ENCODE data around the gene POU4F3. TPM values are rescaled to one million over a fixed set of nuclear protein-coding genes. Genes with fewer than 3 reads are reported as not detected.

POU4F3 gene
- total RNA-seq, 1 experiment from 2014 or later, result not detected

DNA sequence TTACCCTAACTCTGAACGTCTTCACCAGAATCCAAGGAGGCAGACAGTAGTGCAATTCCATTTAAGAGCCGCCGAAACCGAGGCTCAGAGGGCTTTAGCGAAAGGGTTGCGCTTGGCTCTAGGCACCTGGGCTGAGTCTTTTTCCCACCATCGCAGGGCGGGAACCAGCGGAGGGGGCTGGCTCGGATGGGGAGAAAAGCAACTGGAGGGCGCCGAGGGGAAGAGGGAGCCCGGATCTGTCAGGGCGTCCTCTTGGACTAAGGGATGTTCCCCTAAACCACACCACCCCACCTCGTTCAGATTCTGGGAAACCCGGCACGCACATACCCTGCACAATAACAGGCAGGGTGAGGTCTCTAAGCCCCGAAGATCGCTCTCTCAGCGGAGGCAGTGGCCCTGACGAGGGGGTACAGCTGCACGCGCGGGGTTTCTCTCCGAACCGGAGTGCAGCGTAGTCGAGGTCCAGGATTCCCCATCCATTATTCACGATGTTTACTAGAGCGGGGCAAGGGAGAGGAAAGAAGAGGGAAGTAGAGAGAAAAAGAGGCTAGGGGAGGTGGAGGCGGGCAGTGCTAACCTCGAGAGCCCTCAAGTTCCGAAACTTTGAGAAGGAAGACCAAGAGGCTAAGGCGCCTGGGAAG, 1.3 kb upstream of the POU4F3 start:
- in situ Hi-C loops (cut with HindIII; ENCODE audit: low sequenced_read_pairs), result no loop called here
- no peak for DNase-seq (ENCODE audit: low spot score)

DNA sequence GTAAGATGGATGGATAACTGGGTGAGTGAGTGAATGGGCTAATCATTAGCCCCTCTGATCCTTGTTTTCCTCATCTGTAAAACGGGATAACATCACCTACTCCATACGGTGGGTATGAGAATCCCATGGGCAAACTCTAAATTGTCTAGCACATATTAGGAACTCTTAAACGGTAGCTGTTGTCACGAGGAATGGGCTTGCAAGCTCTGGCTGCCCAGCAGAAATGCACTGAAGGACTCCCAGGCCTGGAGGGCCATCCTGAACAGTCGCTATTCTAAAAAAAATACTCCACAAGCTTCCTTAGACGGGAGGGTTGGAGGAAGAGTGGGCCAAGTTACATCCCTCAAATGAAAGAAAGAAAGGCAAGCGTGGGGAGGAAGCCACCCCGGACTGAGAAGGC, 711 bp upstream of the POU4F3 start:
- no peak for DNase-seq (ENCODE audit: low spot score)
- in situ Hi-C loops (cut with HindIII; ENCODE audit: low sequenced_read_pairs), result no loop called here

DNA sequence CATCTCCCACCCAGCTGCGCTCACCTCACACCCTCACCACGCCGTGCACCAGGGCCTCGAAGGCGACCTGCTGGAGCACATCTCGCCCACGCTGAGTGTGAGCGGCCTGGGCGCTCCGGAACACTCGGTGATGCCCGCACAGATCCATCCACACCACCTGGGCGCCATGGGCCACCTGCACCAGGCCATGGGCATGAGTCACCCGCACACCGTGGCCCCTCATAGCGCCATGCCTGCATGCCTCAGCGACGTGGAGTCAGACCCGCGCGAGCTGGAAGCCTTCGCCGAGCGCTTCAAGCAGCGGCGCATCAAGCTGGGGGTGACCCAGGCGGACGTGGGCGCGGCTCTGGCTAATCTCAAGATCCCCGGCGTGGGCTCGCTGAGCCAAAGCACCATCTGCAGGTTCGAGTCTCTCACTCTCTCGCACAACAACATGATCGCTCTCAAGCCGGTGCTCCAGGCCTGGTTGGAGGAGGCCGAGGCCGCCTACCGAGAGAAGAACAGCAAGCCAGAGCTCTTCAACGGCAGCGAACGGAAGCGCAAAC, 1.1 kb downstream of the POU4F3 start:
- in situ Hi-C loops (cut with HindIII; ENCODE audit: low sequenced_read_pairs), result no loop called here

DNA sequence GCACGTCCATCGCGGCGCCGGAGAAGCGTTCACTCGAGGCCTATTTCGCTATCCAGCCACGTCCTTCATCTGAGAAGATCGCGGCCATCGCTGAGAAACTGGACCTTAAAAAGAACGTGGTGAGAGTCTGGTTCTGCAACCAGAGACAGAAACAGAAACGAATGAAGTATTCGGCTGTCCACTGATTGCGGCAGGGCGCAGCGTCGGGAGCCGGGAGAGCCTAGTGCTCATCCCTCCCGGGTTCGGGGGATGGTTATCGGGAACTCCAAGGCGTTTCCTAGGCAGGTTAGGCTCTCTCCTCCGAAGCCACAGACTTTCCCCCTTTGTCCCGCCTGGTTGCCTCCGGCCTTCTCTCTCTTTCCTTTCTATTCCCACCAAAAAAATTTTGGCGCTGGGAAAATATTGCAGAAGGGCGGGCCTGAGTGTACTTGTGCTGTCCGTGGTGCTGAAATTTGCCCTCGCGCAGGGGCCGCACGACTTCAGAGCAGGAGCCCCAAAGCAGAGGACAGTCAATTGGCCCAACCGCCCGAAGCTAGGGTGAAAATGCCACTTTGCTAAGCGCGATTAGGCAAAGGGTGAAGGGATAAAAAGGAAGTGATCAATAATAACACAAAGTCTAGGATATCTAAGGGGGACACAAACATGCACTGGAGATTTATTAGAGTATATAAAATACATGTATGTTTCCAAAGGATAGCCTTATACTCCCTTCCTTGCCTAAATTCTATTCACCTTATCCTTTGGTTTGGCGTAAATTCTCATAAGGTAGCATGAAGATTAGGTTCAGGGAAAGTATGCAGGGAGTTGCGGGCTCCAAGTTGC, 1.8 kb downstream of the POU4F3 start:
- DNase-seq (ENCODE audit: low spot score), result no peak
- in situ Hi-C loops (cut with HindIII; ENCODE audit: low sequenced_read_pairs), result no loop called here

More for the DNA sequence above, 1.1 kb downstream of the POU4F3 start:
- no peak for DNase-seq (ENCODE audit: low spot score)

DNA sequence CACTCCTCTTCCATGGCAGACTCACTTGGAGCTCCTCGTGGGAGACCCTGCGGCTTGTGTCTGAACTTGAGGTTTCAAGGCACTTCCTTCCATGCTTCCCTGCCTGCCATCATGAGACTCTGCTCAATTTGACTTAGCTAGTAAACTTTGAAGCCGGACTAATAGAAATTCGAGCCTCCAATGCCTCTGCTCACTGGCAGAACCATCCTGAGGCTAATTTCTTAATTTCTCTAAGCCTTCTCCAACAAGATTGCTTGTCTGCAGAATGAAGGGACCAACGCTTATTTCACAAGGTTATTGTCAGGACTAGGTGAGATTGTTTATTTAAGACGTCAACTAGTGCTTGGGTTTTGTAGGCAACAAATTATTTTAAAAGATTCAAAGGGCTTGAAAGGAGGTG, 3.2 kb downstream of the POU4F3 start:
- in situ Hi-C loops (cut with HindIII; ENCODE audit: low sequenced_read_pairs), result no loop called here
- no peak for DNase-seq (ENCODE audit: low spot score)

DNA sequence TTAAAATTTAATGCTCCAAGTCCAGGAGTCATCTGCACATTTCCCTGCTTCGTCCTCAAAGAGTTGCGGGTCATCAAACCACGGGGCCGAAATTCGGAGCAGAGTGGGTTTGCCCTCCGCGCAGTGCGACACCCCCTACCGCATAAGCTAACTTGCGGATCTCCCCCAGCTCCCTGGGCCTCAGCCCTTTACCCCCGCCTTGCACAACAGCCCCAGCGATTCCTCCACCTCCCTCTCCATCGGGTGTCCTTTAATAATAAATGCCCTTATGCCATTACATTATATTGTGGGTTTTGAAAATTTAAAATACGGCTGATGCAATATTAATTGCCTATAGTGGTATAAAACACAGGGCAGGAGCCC, 3.9 kb downstream of the POU4F3 start:
- in situ Hi-C loops (cut with HindIII; ENCODE audit: low sequenced_read_pairs), result no loop called here
- DNase-seq (ENCODE audit: low spot score), result no peak

DNA sequence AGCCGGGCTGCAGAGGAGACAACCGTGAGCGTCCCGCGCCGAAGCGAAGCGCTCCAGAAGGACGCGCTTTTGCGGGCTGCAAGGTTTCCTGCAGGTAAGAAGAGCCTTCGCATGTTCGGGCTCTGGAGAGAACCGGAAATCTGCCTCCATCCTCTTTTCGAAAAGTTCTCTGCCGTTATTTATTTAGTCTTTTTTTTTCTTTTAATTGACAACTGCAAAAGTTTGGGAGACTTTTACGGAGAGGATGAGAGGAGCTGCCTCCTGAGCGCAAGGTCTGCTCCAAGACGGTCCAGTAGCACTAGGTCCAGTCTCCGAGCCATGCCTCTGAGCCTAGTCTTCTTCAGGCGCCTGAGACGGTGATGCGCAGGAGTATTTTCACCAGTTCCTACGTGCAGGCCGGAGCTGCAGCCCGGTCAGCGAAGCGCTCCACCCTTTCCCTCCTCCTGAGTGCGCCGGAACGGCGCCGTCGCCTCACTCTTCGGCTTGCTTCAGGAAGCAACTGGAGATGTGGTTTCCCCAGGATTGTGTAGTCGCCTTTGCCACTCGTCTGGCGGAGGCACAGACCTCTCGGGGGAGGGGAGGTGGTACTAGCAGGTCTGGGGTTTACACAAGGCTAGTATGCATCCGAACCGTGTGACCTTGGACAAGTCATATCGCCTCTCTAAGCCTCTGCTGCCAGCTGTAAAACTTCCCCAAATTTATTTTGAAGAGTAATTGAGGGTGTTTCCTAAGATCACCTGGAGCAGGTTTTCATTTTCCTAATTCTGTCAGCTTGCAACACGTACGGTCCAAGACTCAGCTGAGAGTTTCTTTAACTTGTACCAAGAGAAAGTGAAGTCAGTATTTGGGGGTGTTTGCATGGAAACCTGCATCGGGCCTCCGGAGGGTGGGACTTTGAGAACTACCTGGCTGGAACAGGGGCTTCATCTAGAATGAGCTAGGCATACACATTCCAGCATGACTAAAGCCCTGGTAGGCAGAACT, 4.5 kb downstream of the POU4F3 start:
- in situ Hi-C loops (cut with HindIII; ENCODE audit: low sequenced_read_pairs), result no loop called here

DNA sequence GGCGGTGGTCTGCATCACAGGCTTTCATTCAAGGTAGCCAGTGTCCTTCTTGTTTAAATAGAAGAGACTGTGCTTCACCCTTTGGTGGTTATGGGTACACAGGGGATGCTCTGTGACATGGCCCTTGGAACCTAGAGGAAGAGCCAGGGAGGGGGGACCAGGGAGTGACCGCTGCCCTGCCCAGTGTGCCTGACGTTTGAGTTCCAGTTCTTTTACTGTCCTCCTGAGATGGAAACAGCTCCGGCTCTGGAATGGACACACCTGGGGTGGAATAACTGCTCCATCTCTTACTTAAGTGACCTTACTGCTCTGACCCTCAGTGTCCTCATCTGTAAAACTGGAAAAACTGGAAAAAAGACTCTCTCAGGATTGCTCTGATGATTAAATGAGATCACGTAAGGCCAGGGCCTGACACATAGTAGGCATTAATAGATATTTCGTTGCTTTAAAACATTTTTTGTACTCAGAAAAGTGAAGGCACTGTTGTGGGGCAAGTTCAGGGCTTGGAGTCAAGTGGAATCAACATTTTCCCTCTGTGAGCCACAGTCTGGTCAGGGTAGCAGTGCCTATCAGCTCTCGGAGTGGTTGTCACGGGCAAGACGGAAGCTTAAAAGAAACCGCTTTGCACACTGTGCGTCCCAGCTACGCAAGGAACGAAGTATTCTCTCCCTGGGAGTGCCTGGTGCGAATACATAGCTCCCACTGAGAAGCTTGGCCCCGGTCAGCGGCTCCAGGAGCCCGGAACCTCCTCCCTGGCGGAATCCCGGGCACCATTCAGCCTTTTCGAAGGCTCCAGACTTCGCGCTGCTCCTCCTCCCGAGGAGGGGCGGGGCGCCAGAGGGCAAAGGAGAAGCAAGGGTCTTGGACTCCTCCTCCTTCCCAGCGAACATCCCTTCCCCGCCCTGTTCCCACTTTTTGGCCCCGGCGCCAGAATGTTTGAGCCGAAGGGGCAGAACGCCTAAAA, 5.8 kb downstream of the POU4F3 start:
- DNase-seq (ENCODE audit: low spot score), result no peak
- in situ Hi-C loops (cut with HindIII; ENCODE audit: low sequenced_read_pairs), result no loop called here

More for the DNA sequence above, 4.5 kb downstream of the POU4F3 start:
- no peak for DNase-seq (ENCODE audit: low spot score)

DNA sequence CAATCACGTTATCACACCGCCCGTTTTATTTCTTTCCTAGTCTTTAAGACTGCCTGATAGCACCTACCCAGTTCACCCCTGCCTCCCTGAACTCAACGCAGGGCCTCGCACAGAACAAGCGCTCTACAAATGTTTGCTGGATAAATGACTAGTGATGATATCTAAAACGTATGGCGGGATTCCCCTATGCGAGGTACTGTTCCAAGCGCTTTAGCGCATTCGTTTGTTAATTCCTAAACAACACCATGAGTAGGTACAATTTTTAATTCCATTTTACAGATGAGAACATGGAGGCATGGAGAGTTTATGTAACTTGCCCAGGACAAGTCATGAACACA, 6.6 kb downstream of the POU4F3 start:
- DNase-seq (ENCODE audit: low spot score), result no peak
- in situ Hi-C loops (cut with HindIII; ENCODE audit: low sequenced_read_pairs), result no loop called here

DNA sequence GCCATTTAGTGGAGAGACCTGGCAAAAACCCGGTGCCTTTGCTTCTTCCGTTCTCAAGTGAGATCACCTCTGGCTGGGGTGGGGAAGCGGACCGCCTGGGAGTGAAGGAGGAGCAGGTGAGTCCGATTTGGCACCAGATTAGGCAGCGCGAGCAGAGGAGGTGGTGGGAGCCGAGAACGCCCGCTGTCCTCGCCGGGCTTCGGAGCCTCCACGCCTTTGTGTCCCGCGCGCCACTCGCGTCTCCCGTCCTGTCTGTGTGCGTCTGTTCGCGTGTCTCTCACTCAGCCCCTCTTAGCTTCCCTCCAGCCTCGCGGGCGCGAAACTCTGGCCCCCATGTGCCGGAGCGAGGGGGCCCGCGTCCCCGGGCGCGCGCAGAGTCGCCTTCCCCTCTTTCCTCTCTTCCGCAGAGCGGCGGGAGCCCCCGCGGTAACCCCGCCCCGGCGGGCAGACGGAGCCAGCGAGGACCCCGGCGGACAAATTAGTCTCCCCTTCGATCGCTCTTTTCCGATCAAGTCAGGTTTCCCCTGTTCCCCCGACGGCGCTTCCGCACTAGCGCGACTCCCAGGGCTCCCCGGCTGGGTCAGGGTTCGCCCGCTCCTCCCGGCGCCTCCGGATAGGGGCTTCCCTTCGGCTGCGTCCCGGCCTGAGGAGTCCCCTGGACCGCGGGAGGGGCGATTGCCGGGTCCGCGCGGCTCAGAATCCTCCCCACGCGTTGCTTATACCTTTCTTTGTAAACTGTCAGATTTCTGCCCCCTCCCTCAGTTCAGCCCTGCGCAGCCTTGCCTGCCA, 7.1 kb downstream of the POU4F3 start:
- DNase-seq (ENCODE audit: low spot score), result no peak
- in situ Hi-C loops (cut with HindIII; ENCODE audit: low sequenced_read_pairs), result no loop called here

DNA sequence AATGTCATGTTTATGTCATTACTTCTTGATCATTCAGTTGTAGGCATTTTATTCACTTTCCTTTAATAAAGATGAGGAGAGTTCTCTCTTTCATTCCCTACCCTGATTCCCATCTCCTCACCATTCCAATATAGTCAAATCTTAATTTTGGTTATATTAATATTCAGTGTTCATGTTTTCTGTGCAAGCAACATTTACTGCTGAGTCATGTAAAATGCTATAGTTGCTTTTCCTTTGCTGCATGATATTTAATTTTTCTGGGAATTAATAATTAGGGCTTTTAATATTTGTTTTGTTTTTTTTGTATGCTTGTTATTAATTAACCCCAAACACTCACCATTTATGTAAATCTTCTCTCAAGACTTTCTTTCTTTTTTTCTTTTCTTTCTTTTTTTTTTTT, 18.5 kb downstream of the POU4F3 start:
- in situ Hi-C loops (cut with HindIII; ENCODE audit: low sequenced_read_pairs), result no loop called here
- no peak for DNase-seq (ENCODE audit: low spot score)

DNA sequence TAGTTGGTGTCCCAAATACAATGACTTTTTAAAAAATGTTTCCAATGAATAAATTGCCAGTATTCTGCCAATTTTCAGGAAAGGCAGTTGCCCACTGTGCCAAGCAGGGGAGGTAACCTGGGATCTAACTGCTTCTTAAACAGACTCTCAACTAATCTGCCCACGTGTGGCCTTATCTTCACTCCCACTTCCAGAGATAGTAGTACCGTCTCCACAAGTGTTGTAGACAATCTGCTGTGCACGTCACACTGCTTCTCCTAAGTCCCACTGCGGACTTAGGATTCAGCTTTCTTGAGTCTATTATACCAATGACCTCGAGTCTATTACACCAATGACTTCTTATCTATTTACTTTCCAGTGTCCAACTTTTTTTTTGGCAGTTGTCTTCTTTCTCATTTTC, 21.2 kb downstream of the POU4F3 start:
- in situ Hi-C loops (cut with HindIII; ENCODE audit: low sequenced_read_pairs), result no loop called here

DNA sequence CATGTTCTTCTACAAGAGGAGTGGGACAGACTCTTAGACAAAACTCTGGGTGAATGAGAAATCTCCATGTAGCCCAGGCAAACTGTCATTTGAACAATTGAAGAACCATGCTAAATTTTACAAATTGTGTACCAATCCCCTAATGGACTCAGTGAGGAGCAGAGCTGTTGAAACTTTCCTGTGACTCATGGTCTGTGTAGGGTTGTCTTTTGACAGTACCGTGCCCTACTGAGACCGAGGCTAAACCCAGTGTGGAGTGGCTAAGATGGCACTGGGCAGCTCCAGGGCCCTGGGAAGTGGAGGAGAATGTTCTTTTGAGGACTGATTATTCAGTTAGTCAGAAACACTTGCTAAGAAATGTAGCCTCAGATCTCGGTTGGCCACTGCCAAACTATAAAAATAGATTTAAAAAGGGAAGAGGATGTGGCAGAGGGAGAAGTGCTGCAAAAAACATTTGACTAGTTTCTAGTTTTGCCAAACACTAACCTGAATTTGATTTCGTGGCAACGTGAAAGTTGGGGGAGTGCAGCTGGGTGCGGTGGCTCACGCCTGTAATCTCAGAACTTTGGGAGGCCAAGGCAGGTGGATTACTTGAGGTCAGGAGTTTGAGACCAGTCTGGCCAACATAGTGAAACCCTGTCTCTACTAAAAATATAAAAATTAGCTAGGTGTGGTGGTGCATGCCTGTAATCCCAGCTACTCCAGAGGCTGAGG, 24.7 kb downstream of the POU4F3 start:
- in situ Hi-C loops (cut with HindIII; ENCODE audit: low sequenced_read_pairs), result no loop called here
- no peak for DNase-seq (ENCODE audit: low spot score)

More for the DNA sequence above, 21.2 kb downstream of the POU4F3 start:
- DNase-seq (ENCODE audit: low spot score), result no peak

DNA sequence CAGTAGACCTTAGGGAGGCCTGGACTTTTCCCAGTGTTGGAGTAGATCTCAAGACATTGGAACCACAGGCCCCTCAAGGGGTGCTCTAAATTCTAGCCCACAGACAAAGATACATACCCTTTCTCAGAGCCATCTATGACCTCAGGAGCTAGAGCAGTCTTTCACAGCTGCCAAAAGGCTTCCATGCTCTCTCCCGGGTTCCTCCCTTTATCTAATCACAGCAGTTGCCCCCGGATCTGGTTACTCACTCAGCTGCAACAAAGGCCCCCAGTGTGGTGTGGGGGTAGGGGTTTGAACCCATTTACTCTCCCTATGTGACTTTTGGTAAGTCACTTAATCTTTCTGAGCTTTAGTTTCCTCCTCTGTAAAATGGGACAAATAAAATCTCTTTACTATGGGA, 27.0 kb downstream of the POU4F3 start:
- DNase-seq (ENCODE audit: low spot score), result no peak
- in situ Hi-C loops (cut with HindIII; ENCODE audit: low sequenced_read_pairs), result no loop called here

DNA sequence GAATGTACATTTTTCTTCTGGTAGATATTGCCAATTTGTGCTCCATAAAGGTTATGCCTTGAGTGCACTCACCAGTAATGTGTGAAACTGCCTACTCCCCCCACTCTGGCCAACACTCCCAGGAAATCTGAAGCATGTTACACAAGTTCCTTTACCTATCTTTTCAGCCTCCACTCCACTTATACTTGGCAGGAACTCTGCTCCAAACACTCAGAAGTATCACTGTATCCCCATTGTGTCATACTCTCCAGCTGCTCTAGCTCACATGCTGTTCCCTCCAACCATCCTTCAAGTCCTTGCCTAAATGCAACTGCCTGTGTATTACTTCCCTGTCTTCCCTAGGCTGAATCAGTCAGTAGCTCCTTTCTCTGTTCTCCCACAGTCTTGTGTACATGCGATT, 28.3 kb downstream of the POU4F3 start:
- no peak for DNase-seq (ENCODE audit: low spot score)
- in situ Hi-C loops (cut with HindIII; ENCODE audit: low sequenced_read_pairs), result no loop called here

DNA sequence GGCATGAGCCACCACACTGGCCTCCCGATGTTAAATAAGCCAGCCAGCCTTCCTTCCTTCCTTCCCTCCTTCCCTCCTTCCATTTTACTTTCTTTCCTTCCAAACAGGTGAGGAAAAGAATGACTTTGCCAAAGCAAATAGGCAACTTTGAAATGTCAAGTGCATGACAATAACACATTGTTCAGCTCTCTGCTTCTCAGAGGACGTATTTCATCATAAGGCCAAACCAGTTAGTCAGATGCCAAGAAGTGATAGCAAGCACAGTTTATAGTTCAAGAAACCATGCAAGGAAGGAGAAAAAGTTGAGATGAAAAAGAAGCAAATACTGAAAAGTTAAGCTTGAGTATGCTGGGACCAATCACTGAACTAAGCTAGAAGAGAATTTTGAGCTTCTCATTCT, 29.5 kb downstream of the POU4F3 start:
- in situ Hi-C loops (cut with HindIII; ENCODE audit: low sequenced_read_pairs), result no loop called here
- no peak for DNase-seq (ENCODE audit: low spot score)

DNA sequence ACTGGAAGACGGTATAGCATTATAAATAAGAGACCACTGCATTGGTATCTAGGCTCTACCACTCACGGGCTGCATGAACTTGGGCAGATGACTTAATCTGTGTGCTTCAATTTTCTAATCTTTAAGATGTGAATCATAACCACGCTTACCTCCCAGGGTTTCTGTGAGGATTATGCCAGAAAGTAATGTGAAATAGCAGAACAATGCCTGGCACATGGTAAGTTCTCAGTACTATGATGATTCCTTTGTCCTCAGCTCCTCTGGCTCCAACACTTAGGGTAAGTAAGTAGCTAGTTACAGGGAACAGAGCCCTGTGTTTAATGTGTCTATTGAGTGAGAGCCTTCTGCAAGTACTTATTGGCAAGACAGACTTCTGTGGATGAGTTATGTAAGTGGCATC, 31.1 kb downstream of the POU4F3 start:
- in situ Hi-C loops (cut with HindIII; ENCODE audit: low sequenced_read_pairs), result no loop called here
- no peak for DNase-seq (ENCODE audit: low spot score)

All from G401 (cell line).